Stimulated activated CD4-positive, alpha-beta T cell treated with anti-CD3 and anti-CD28 coated beads, TNF-alpha, amount 100 ng/mL, for 1 hour (primary cell): ENCODE data around the gene N4BP2L1.
"Not testable (repeated sequence)": the region's sequence is repeated elsewhere in the genome, so short reads cannot be mapped to it uniquely, and the experiment has no call there.

Source experiments
- DNase-seq, 3 donors: peaks; one replicate each; pipeline ENCODE4 v3.0.0-alpha.2; 2020; ENCODE audit warnings: low read depth in 3 of 3, low spot score in 1 of 3

Gene N4BP2L1

GRCh38 chr13:32391101-32391619, 36.8 kb downstream of the N4BP2L1 start:
- no peak for DNase-seq

GRCh38 chr13:32390484-32390883, 37.4 kb downstream of the N4BP2L1 start:
- DNase-seq, result no peak

GRCh38 chr13:32390048-32390447, 37.9 kb downstream of the N4BP2L1 start:
- no peak for DNase-seq

- DNase-seq, result no peak
Observed at GRCh38 chr13:32385410-32385809, 42.5 kb downstream of the N4BP2L1 start.

- no peak for DNase-seq
Observed at GRCh38 chr13:32384702-32385101, 43.2 kb downstream of the N4BP2L1 start.

- DNase-seq, result no peak
Observed at GRCh38 chr13:32383836-32384618, 43.9 kb downstream of the N4BP2L1 start.

GRCh38 chr13:32381539-32381938, 46.4 kb downstream of the N4BP2L1 start:
- no peak for DNase-seq

GRCh38 chr13:32378012-32378411, 49.9 kb downstream of the N4BP2L1 start:
- no peak for DNase-seq

GRCh38 chr13:32376642-32377415, 51.1 kb downstream of the N4BP2L1 start:
- DNase-seq, result no peak

GRCh38 chr13:32370805-32371204, 57.1 kb downstream of the N4BP2L1 start:
- no peak for DNase-seq

- no peak for DNase-seq
Observed at GRCh38 chr13:32362574-32362973, 65.4 kb downstream of the N4BP2L1 start.

- not testable (repeated sequence) for DNase-seq
Observed at GRCh38 chr13:32355935-32356334, 72.0 kb downstream of the N4BP2L1 start.

GRCh38 chr13:32354040-32354439, 73.9 kb downstream of the N4BP2L1 start:
- no peak for DNase-seq

- not testable (repeated sequence) for DNase-seq
Observed at GRCh38 chr13:32350839-32351441, 77.0 kb downstream of the N4BP2L1 start.
